Measurements from ENCODE around the gene KTI12. TPM values are rescaled to one million over a fixed set of nuclear protein-coding genes. Genes with fewer than 3 reads are reported as not detected.
"Not testable (repeated sequence)": the region's sequence is repeated elsewhere in the genome, so short reads cannot be mapped to it uniquely, and the experiment has no call there.

The KTI12 gene
- polyA plus RNA-seq, 1 experiment, result 9.8 TPM

DNA sequence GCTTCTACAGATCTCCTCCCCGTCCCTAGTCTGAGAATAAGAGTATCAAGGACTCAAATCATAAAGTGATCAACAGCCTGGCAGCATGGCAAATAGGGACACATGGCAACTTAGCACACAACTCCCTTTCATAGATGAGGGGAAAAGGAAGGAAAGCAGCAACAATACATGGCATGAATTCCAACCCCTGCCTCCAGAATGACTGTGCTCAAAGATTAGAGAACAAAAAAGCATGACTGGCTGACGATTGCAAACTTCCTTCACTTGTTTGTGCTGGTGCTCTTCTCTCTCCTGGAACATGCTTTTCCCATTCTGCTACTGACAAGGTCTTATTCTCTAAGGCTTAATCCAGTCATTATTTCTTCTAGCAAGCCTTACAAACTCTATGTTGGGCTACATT lies 11.5 kb downstream of the KTI12 start:
- no peak for DNase-seq (ENCODE audit: low read depth, low spot score)
- no peak overlapping the region for H3K4me3 ChIP-seq (ENCODE audit: low read depth, low read length)
- no peaks in the 10 kb centered on the region for H3K9me3 ChIP-seq (ENCODE audit: control insufficient read depth, insufficient read depth, low read length)
- H3K27ac ChIP-seq (ENCODE audit: low read depth, low read length), result no peak overlapping the region
- POLR2A ChIA-PET, result interaction anchor here (0.7 kb wide), 1 partner anchor 9 kb away, joined by 4 read pairs; no protein-coding TSS in a partner anchor
- TF ChIP-seq, protein P1, sequence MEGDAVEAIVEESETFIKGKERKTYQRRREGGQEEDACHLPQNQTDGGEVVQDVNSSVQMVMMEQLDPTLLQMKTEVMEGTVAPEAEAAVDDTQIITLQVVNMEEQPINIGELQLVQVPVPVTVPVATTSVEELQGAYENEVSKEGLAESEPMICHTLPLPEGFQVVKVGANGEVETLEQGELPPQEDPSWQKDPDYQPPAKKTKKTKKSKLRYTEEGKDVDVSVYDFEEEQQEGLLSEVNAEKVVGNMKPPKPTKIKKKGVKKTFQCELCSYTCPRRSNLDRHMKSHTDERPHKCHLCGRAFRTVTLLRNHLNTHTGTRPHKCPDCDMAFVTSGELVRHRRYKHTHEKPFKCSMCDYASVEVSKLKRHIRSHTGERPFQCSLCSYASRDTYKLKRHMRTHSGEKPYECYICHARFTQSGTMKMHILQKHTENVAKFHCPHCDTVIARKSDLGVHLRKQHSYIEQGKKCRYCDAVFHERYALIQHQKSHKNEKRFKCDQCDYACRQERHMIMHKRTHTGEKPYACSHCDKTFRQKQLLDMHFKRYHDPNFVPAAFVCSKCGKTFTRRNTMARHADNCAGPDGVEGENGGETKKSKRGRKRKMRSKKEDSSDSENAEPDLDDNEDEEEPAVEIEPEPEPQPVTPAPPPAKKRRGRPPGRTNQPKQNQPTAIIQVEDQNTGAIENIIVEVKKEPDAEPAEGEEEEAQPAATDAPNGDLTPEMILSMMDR (IDR thresholded peaks at IDR 0.05; ENCODE audit: low read depth, low read length), result no peak
- CTCF ChIA-PET, result interaction anchor here (0.7 kb wide), 1 partner anchor 126 kb away, joined by 4 read pairs; no protein-coding TSS in a partner anchor
- no peaks in the 10 kb centered on the region for H3K27me3 ChIP-seq (ENCODE audit: control insufficient read depth, insufficient read depth, low read length)

DNA sequence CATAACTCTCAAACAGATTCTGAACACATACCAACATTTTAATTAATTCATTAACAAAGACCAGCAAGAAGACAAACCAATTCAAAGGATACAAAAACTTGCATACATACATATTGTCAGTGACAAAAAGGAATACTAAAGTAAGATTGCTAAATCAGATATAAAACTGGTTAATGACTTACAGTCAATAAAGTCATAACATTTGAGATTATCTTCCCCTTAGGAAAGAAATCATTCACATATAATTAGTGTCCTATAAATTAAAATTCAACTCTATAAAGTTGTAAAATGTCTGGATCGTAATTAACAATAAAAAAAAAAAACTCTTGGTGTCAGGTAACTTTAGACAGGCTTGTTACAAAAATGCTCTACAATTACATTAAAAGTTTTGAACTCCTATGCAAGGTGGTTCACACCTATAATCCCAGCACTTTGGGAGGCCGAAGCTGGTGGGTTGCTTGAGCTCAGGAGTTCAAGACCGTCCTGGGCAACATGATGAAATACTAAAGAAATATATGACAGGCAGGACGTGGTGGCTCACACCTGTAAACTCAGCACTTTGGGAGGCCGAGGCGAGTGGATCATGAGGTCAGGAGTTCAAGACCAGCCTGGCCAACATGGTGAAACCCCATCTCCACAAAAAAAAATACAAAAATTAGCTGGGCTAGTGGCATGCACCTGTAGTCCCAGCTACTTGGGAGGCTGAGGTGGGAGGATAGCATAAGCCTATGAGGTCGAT lies 25.4 kb downstream of the KTI12 start:
- no peak for DNase-seq (ENCODE audit: low read depth, low spot score)
- TF ChIP-seq, protein P1 (IDR thresholded peaks at IDR 0.05; ENCODE audit: low read depth, low read length), result no peak
- ChIA-PET CTCF (no interaction called here), POLR2A (no interaction called here)
- Histone ChIP-seq H3K9me3 (ENCODE audit: control insufficient read depth, insufficient read depth, low read length) (no peaks in the 10 kb centered on the region), H3K4me3 (ENCODE audit: low read depth, low read length) (no peak overlapping the region), H3K27me3 (ENCODE audit: control insufficient read depth, insufficient read depth, low read length) (no peaks in the 10 kb centered on the region), H3K27ac (ENCODE audit: low read depth, low read length) (no peak overlapping the region)

DNA sequence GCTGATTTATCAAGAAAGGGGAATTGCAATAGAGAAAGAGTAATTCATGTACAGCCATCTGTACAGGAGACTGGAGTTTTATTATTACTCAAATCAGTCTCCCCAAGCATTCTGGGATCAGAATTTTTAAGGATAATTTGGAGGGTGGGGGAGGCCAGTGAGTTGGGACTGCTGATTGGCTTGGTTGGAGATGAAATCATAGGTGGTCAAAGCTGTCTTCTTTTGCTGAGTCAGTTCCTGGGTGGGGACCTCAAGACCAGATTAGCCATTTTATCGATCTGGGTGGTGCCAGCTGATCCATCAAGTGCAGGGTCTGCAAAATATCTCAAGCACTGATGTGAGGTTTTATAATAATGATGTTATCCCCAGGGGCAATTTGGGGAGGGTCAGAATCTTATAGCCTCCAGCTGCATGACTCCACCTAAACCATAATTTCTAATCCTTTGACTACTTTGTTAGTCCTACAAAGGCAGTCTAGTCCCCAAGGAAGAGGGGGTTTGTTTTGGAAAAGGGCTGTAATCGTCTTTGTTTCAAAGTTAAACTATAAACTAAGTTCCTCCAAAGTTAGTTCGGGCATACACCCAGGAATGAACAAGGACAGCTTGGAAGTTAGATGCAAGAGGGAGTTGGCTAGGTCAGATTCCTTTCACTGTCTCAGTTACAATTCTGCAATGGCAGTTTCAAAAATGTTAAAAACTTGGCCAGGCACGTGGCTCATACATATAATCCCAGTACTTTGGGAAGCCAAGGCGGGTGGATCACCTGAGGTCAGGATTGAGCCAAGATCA lies 26.2 kb downstream of the KTI12 start:
- Histone ChIP-seq H3K9me3 (ENCODE audit: control insufficient read depth, insufficient read depth, low read length) (no peaks in the 10 kb centered on the region), H3K27me3 (ENCODE audit: control insufficient read depth, insufficient read depth, low read length) (no peaks in the 10 kb centered on the region), H3K27ac (ENCODE audit: low read depth, low read length) (no peak overlapping the region), H3K4me3 (ENCODE audit: low read depth, low read length) (no peak overlapping the region)
- DNase-seq (ENCODE audit: low read depth, low spot score), result no peak
- TF ChIP-seq, protein P1 (IDR thresholded peaks at IDR 0.05; ENCODE audit: low read depth, low read length), result no peak
- ChIA-PET POLR2A (no interaction called here), CTCF (no interaction called here)

DNA sequence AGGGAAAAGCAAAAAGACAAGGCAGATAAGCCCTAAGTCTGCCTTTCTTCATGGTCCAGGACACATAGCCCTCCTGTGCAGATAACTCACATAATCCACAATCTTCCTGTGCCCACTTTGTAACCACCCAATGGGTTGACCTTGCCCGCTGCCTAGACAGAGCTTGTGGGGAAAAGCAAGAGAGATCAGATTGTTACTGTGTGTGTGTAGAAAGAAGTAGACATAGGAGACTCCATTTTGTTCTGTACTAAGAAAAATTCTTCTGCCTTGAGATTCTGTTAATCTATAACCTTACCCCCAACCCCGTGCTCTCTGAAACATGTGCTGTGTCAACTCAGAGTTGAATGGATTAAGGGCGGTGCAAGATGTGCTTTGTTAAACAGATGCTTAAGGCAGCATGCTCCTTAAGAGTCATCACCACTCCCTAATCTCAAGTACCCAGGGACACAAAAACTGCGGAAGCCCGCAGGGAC lies 27.5 kb downstream of the KTI12 start:
- H3K27ac ChIP-seq (ENCODE audit: low read depth, low read length), result peak overlapping the region; percentile 96
- H3K27me3 ChIP-seq (ENCODE audit: control insufficient read depth, insufficient read depth, low read length); H3K9me3 ChIP-seq (ENCODE audit: control insufficient read depth, insufficient read depth, low read length); DNase-seq (ENCODE audit: low read depth, low spot score); H3K4me3 ChIP-seq (ENCODE audit: low read depth, low read length): not testable (repeated sequence)
- CTCF ChIA-PET, result interaction anchor here (1.5 kb wide), 1 partner anchor 109 kb away, joined by 14 read pairs; no protein-coding TSS in a partner anchor
- POLR2A ChIA-PET, result interaction anchor here (1.1 to 1.5 kb wide), 2 partner anchors 27 to 109 kb away, joined by 3 to 10 read pairs; partner anchors contain the start of gene KTI12

DNA sequence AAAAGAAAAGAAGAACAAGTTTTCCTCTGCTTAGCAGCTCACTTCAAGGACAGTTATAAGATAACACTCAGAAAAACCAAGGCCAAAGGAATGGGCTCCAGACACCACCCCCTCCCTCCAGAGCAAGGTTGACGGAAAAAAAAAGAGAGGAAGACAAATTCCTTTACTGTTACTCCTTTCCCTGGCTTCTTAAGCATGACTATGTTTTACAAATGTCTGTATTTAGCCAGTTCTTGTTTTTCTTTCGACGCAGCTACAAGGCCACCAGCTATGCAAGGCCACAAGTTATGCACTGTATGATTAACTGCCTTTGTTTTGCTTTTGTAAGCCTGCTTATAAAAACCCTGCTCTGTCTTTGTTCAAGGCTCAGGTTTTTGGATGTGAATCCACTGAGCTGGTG lies 28.1 kb downstream of the KTI12 start:
- DNase-seq (ENCODE audit: low read depth, low spot score), result peak; percentile 60
- not testable (repeated sequence) for H3K4me3 ChIP-seq (ENCODE audit: low read depth, low read length); H3K9me3 ChIP-seq (ENCODE audit: control insufficient read depth, insufficient read depth, low read length); H3K27me3 ChIP-seq (ENCODE audit: control insufficient read depth, insufficient read depth, low read length)
- H3K27ac ChIP-seq (ENCODE audit: low read depth, low read length), result peak overlapping the region; percentile 96
- CTCF ChIA-PET, result interaction anchor here (1.5 kb wide), 1 partner anchor 109 kb away, joined by 14 read pairs; no protein-coding TSS in a partner anchor
- POLR2A ChIA-PET, result interaction anchor here (1.1 to 1.5 kb wide), 2 partner anchors 28 to 108 kb away, joined by 3 to 10 read pairs; partner anchors contain the start of gene KTI12
